HEK293T (cell line): Measurements from ENCODE around the gene OMG.

Source experiments
- ARNT ChIP-seq: fragments of 450-650 bp; IDR thresholded peaks from 2 replicates; pipeline ENCODE4 v1.6.1; 2017; ENCODE audit warnings: mild to moderate bottlenecking
- BHLHE40 ChIP-seq: fragments of 450-650 bp; IDR thresholded peaks from 2 replicates; pipeline ENCODE4 v1.6.1; 2016; ENCODE audit warnings: mild to moderate bottlenecking, moderate library complexity, borderline replicate concordance
- CTBP1 ChIP-seq: fragments of 450-650 bp; IDR thresholded peaks from 2 replicates; pipeline ENCODE4 v1.6.1; 2016; ENCODE audit warnings: borderline replicate concordance
- ELF4 ChIP-seq: fragments of 450-650 bp; IDR thresholded peaks from 2 replicates; pipeline ENCODE4 v1.6.1; 2017; ENCODE audit warnings: antibody characterized with exemption
- FOXM1 ChIP-seq: fragments of 450-650 bp; IDR thresholded peaks from 2 replicates; pipeline ENCODE4 v1.6.1; 2017; ENCODE audit warnings: mild to moderate bottlenecking, borderline replicate concordance
- HDGF ChIP-seq: fragments of 450-650 bp; IDR thresholded peaks from 2 replicates; pipeline ENCODE4 v1.6.1; 2017; ENCODE audit warnings: antibody characterized with exemption, borderline replicate concordance
- L3MBTL2 ChIP-seq: fragments of 450-650 bp; conservative IDR thresholded peaks from 2 replicates; pipeline ENCODE4 v1.6.1; 2016; ENCODE audit warnings: mild to moderate bottlenecking
- LEF1 ChIP-seq: fragments of 450-650 bp; IDR thresholded peaks from 2 replicates; pipeline ENCODE4 v1.6.1; 2017; ENCODE audit warnings: mild to moderate bottlenecking, borderline replicate concordance
- NFRKB ChIP-seq: fragments of 450-650 bp; IDR thresholded peaks from 2 replicates; pipeline ENCODE4 v1.6.1; 2016; ENCODE audit warnings: mild to moderate bottlenecking, moderate library complexity
- PKNOX1 ChIP-seq: fragments of 450-650 bp; IDR thresholded peaks from 2 replicates; pipeline ENCODE4 v1.6.1; 2016
- SUZ12 ChIP-seq: fragments of 450-650 bp; IDR thresholded peaks from 2 replicates; pipeline ENCODE4 v1.6.1; 2016; ENCODE audit warnings: mild to moderate bottlenecking
- TARDBP ChIP-seq: fragments of 450-650 bp; IDR thresholded peaks from 2 replicates; pipeline ENCODE4 v1.6.1; 2016
- ZNF384 ChIP-seq: fragments of 450-650 bp; IDR thresholded peaks from 2 replicates; pipeline ENCODE4 v1.6.1; 2016

- TF ChIP-seq ELF4 (no peak), SUZ12 (no peak), L3MBTL2 (no peak), ARNT (no peak), TARDBP (no peak), PKNOX1 (no peak), FOXM1 (no peak), BHLHE40 (no peak), NFRKB (no peak), LEF1 (no peak), HDGF (no peak), ZNF384 (no peak), CTBP1 (no peak)
These were observed 47.3 kb downstream of the OMG start for GRCh38 chr17:31249835-31250141.
